Body of pancreas (tissue), 4 donors: Measurements from ENCODE around the gene PHF12. TPM values are rescaled to one million over a fixed set of nuclear protein-coding genes. Genes with fewer than 3 reads are reported as not detected.
"Not testable (repeated sequence)": the region's sequence is repeated elsewhere in the genome, so short reads cannot be mapped to it uniquely, and the experiment has no call there.

Experiments
- ATAC-seq: fragments of 150-250 bp; one replicate; pipeline ENCODE4 v1.9.1; 2016
- DNase-seq, 4 donors: peaks; one replicate each; pipeline ENCODE4 v3.0.0-alpha.2; 2019
- H3K27ac ChIP-seq, 4 donors: fragments of 200-600 bp; sonication (generic); 1 replicate in 3 of 4; 2 replicates in 1 of 4; pipeline versions ENCODE4 v1.5.1 to v1.6.1; 2016 to 2019; ENCODE audit warnings: mild to moderate bottlenecking in 1 of 4, mixed read lengths in 1 of 4, moderate library complexity in 1 of 4
- H3K27me3 ChIP-seq, 2 donors: fragments of 200-600 bp; sonication (generic); one replicate each; pipeline ENCODE4 v1.6.0; 2016; ENCODE audit warnings: mild to moderate bottlenecking in 1 of 2
- H3K36me3 ChIP-seq, 2 donors: fragments of 200-600 bp; sonication (generic); replicated peaks in 1 of 2; 2 replicates each; pipeline ENCODE4 v1.5.1; 2016; ENCODE audit warnings: low read depth in 2 of 2; ENCODE audit not compliant: insufficient read depth in 1 of 2
- H3K4me1 ChIP-seq: fragments of 200-600 bp; sonication (generic); one replicate; pipeline ENCODE4 v1.6.0; 2016
- H3K4me3 ChIP-seq, 2 donors: fragments of 200-600 bp; sonication (generic); 1 replicate in 1 of 2; 2 replicates in 1 of 2; pipeline ENCODE4 v1.5.1; 2016 to 2019
- H3K9me3 ChIP-seq, 3 donors: fragments of 200-600 bp; sonication (generic); 1 replicate in 2 of 3; 2 replicates in 1 of 3; pipeline ENCODE4 v1.5.1; 2016
- POLR2A ChIP-seq, 3 donors: fragments of 450-650 bp; IDR thresholded peaks; one replicate each; pipeline ENCODE4 v1.6.1; 2016; ENCODE audit warnings: antibody characterized with exemption in 3 of 3, mild to moderate bottlenecking in 2 of 3
- WGBS, 2 donors: methylation state at CpG; one replicate each; pipeline ENCODE4 v1.1.5; 2017; 5-methylcytosine and 5-hydroxymethylcytosine counted together
- intact Hi-C: fragments of 100-400 bp; cut with DNase I; formaldehyde crosslinking; loops from one replicate; pipeline ENCODE4 v1.15.1; 2023
- total RNA-seq, 2 donors: library from RNA; depleted of rRNA; stranded (reverse); fragments of >200 nt; gene quantifications; one replicate each; pipeline ENCODE4 v1.1.0, GENCODE V29; 2016
- TF ChIP-seq, protein P1 (sequence below), 7 experiments: fragments of 450-650 bp in 4 of 7; fragments of 200-600 bp in 3 of 7; sonication (generic) in 3 of 7; IDR thresholded peaks; one replicate each; pipeline ENCODE4 v1.5.1; 2016 to 2019; ENCODE audit warnings: antibody characterized with exemption in 7 of 7

PHF12 gene
- total RNA-seq, 2 donors from 2014 or later, result 22.1 to 56.4 TPM

DNA sequence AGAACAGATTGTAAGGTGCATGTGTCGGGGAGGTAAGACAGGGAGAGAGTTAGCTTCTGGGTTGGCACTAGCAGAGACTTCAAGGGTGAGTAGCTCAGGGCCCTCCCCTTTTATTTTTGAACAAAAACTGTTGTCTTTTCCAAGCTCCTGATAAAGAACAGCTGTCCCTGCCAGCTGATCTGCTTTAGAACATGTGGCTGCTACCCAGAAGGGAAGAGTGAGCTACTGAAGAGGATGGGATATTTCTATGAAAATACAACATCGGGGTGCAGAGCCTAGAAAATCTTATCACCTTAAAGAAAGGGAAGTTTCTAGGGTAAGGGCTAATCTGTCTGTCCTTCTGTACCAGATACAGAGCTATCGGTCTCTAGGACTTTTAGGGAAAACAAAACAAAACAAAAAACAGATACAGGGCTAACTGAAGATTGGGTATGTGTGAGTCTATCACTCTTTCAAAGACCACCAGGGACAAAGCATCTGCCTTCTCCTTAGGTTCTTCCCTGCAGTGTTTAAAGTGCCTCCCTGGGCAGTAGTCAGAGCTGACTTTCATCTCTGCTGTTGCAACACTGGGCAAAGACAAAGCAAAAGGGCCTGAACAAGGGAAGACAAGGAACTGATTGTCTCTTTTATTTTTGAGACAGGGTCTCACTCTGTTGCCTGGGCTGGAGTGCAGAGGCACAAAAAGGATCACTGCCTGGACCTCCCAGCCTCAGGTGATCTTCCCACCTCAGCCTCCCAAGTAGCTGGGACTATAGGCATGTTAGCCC lies 43.4 kb downstream of the PHF12 start:
- peaks cover 5 to 34% of the 10 kb centered on the region in 2 donors for H3K36me3 ChIP-seq
- H3K4me1 ChIP-seq, result peaks cover 10% of the 10 kb centered on the region
- TF ChIP-seq, protein P1, sequence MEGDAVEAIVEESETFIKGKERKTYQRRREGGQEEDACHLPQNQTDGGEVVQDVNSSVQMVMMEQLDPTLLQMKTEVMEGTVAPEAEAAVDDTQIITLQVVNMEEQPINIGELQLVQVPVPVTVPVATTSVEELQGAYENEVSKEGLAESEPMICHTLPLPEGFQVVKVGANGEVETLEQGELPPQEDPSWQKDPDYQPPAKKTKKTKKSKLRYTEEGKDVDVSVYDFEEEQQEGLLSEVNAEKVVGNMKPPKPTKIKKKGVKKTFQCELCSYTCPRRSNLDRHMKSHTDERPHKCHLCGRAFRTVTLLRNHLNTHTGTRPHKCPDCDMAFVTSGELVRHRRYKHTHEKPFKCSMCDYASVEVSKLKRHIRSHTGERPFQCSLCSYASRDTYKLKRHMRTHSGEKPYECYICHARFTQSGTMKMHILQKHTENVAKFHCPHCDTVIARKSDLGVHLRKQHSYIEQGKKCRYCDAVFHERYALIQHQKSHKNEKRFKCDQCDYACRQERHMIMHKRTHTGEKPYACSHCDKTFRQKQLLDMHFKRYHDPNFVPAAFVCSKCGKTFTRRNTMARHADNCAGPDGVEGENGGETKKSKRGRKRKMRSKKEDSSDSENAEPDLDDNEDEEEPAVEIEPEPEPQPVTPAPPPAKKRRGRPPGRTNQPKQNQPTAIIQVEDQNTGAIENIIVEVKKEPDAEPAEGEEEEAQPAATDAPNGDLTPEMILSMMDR (IDR thresholded peaks at IDR 0.05), result no peak
- intact Hi-C loops, result loop anchor here (5.0 kb wide), 1 partner anchor 141 kb away; no protein-coding TSS in a partner anchor
- H3K4me3 ChIP-seq, result no peak overlapping the region
- ATAC-seq (no peak), DNase-seq (no peak)
- peak overlapping the region in 1 of 4 donors; percentile 11 for H3K27ac ChIP-seq
- WGBS, 2 donors, result 76 to 80% methylated on average over 3 of the region's 3 CpGs
- H3K9me3 ChIP-seq, result no peaks in the 10 kb centered on the region
- no peaks in the 10 kb centered on the region for H3K27me3 ChIP-seq

DNA sequence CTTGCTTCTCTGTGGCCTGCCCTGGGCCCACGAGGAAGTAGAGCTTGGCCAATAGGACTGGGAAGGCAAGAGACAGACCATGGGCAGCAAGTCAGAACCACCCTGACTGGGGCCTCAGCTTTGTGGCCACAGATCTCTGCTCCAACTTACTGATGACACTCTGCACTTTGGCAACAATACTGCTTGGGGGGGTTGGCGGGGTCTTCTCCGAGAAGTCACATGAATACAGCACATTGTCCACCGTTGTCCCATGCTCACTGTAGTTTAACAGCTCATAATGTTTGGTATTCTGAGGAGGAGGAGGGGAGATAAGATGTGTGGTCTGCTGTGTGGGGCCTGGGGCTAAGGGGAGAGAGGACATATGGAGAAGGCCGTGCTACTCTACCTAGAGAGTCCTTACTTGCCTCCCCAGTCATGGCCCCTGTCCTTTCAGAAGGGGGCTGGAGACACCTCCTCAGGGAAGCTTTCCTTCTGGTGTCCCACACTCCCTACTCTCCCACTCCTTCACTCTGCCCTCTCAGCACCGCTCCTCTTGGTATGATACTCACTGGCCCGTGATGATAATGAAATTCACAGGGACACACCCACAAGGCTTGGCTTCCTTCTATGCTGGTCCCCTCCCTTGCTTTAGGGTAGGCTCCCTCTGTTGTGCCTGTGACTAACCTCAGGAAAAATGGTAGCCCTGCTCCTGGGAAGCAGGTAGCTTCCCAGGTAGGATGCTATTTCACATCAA lies 44.4 kb downstream of the PHF12 start:
- H3K4me3 ChIP-seq, result no peak overlapping the region
- no peak for TF ChIP-seq POLR2A (IDR thresholded peaks at IDR 0.05)
- TF ChIP-seq, protein P1 (IDR thresholded peaks at IDR 0.05), result no peak
- no peaks in the 10 kb centered on the region for H3K9me3 ChIP-seq
- H3K4me1 ChIP-seq, result peaks cover 15% of the 10 kb centered on the region
- 81 to 90% methylated on average over 6 to 7 of the region's 7 CpGs for WGBS, 2 donors
- peaks cover 5 to 29% of the 10 kb centered on the region in 2 donors for H3K36me3 ChIP-seq
- no peak overlapping the region for H3K27ac ChIP-seq
- intact Hi-C loops, result loop anchor here (5.0 kb wide), 1 partner anchor 140 kb away; no protein-coding TSS in a partner anchor
- no peak for ATAC-seq
- no peak for DNase-seq
- H3K27me3 ChIP-seq, result no peaks in the 10 kb centered on the region

DNA sequence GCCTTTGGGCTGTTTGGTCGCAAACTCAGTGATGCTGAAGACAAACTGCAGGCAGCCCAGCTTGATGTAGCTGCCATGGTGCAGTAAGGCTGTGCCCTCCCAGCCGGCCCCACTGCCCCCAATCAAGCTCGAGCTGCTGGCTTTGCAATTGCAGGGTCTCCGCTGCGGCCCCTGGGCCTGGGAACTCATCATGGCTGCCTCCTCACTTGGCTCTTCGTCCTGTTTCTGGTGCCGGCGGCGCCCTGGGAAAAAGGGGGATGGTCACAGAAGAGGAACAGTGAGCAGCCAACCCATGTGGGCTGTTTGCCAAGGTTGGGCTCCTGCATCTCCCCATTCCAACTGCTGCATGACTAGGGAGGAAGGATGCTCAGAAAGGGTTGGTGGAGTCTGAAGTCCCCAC lies 45.0 kb downstream of the PHF12 start:
- intact Hi-C loops, result loop anchor here (5.0 kb wide), 1 partner anchor 139 kb away; no protein-coding TSS in a partner anchor
- no peak overlapping the region for H3K27ac ChIP-seq
- H3K4me1 ChIP-seq, result peaks cover 21% of the 10 kb centered on the region

DNA sequence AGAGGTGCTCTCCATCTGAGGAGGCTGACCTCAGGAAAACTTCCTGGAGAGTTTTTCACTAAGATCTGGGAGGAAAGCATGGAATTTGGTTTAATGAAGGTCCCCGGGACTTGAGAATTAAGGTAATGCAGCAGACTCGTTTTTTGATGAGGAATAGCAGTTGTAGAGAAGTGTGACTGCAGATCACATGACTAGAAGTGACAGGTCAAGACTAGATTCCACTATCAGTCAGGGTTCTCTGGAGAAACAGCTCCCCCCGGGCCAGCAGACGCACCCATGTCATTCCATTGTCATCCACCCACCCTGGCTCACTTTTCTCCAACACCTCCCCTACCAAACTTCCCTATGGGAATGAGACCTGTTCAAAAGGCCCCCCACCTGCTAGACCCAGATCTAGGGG lies 46.5 kb downstream of the PHF12 start:
- H3K4me1 ChIP-seq, result peaks cover 24% of the 10 kb centered on the region
- TF ChIP-seq POLR2A (IDR thresholded peaks at IDR 0.05), result no peak
- TF ChIP-seq, protein P1 (IDR thresholded peaks at IDR 0.05), result no peak

More for the DNA sequence above, 45.0 kb downstream of the PHF12 start:
- ATAC-seq (no peak), DNase-seq (no peak)
- no peak for TF ChIP-seq POLR2A (IDR thresholded peaks at IDR 0.05)
- TF ChIP-seq, protein P1 (IDR thresholded peaks at IDR 0.05), result no peak
- no peak overlapping the region for H3K4me3 ChIP-seq
- no peaks in the 10 kb centered on the region for H3K9me3 ChIP-seq
- peaks cover 5 to 27% of the 10 kb centered on the region in 2 donors for H3K36me3 ChIP-seq
- H3K27me3 ChIP-seq, result no peaks in the 10 kb centered on the region
- WGBS, 2 donors, result 65 to 73% methylated on average over 8 to 9 of the region's 9 CpGs

DNA sequence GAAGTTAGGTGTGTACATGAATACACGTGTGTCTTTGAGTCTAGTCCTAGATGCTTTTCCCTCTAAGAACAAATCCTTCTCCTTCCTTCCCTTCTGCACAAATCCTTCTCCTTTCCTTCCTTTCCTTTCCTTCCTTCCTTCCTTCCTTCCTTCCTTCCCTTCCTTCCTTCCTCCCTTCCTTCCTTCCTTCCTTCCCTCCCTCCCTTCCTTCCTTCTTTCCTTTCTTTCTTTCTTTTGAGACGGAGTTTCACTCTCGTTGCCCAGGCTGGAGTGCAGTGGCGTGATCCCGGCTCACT lies 47.8 kb downstream of the PHF12 start:
- WGBS, 2 donors, result 58 to 65% methylated on average over 5 of the region's 5 CpGs
- DNase-seq, ATAC-seq, intact Hi-C loops, H3K4me3 ChIP-seq, H3K9me3 ChIP-seq, H3K27me3 ChIP-seq: not testable (repeated sequence)
- H3K4me1 ChIP-seq, result peaks cover 26% of the 10 kb centered on the region
- H3K27ac ChIP-seq, result peak overlapping the region in 3 of 4 donors; percentile 6 to 84 (median 24)
- H3K36me3 ChIP-seq, result peaks cover 0 to 12% of the 10 kb centered on the region in 2 donors

More for the DNA sequence above, 46.5 kb downstream of the PHF12 start:
- no peaks in the 10 kb centered on the region for H3K9me3 ChIP-seq
- DNase-seq, result no peak
- peaks cover 1 to 20% of the 10 kb centered on the region in 2 donors for H3K36me3 ChIP-seq
- H3K27ac ChIP-seq, result no peak overlapping the region
- H3K27me3 ChIP-seq, result no peaks in the 10 kb centered on the region
- intact Hi-C loops, result loop anchor here (5.0 kb wide), 1 partner anchor 137 kb away; no protein-coding TSS in a partner anchor
- H3K4me3 ChIP-seq, result no peak overlapping the region
- 42 to 44% methylated on average over 4 of the region's 4 CpGs for WGBS, 2 donors
- no peak for ATAC-seq
